Left cardiac atrium (tissue), 4 donors: Measurements from ENCODE around the gene LMNA. TPM values are rescaled to one million over a fixed set of nuclear protein-coding genes. Genes with fewer than 3 reads are reported as not detected.
A peak's percentile ranks its signal among the peaks of the same experiment; 100 is the strongest.
"Not testable (repeated sequence)": the region's sequence is repeated elsewhere in the genome, so short reads cannot be mapped to it uniquely, and the experiment has no call there.

Experiments
- ATAC-seq, 2 donors: fragments of 200-7000 bp; cut with Tn5 transposase; one replicate each; pipeline ENCODE4 v1.9.1; 2020; ENCODE audit warnings: mild to moderate bottlenecking in 2 of 2, moderate library complexity in 2 of 2
- DNase-seq: peaks from one replicate; pipeline ENCODE4 v3.0.0-alpha.2; 2020
- intact Hi-C, 2 donors: fragments of 100-400 bp; cut with DNase I; formaldehyde crosslinking; loops; one replicate each; pipeline versions ENCODE4 v1.14.1 to v1.15.1; 2022 to 2023
- total RNA-seq, 2 donors: library from RNA; stranded (reverse); fragmentation: NEBNext Ultra II Directional; extraction: Animal tissue kit (Norgen Biotek cat#: 25700); gene quantifications; one replicate each; pipeline ENCODE4 v1.2.1, GENCODE V29; 2021
- donor health status: DM: no; HTN: yes; CAD: no.
- donor health status: DM: no; HTN: yes; CAD: no; lungs with severe emphysema.
- donor health status: DM: yes; HTN: yes; CAD: no.
- donor health status: Dilated cardiomyopathy.

LMNA gene
- total RNA-seq, 2 donors from 2014 or later = 264 to 384 TPM

- peak; percentile 21 for DNase-seq
- ATAC-seq = no peak
Measured at GRCh38 chr1:156117414-156118176, 3.1 kb downstream of the LMNA start.

DNA sequence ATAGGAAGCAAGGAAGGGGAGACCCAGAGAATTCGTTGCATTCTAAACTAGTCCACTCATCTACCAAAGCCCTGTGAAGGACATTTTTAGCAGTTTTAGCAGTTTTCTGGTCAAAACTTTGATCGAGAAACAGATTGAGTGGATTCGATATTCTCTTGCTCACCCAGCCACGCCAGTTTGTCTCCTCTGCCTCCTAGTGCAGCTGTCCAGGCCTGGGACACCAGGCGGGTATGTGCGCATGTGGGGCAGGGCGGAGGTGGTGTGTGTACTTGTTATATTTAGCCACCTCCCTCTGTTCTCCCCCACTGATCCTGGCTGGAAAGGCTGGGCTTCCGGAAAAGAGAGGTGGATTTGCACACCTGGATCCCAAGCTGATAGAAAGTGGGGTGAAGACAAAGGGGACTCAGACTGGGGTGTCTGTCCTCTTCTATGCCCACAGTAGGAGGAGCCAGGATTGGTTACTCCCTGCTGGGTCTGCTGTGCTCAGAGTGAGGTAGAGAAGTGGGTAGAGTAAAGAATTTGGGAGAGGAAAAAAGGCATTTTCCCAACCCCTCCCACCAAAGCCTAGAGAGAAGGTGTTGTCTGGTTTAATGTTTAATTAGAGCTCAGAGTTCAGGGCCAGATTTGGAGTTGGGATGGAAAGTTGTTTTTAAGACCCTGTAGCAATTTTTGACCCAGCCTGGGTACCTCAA, 3.8 kb downstream of the LMNA start:
- intact Hi-C loops = no loop called here
- no peak for ATAC-seq
- DNase-seq = peak; percentile 70

More at GRCh38 chr1:156117414-156118176, 3.1 kb downstream of the LMNA start:
- intact Hi-C loops = no loop called here

DNA sequence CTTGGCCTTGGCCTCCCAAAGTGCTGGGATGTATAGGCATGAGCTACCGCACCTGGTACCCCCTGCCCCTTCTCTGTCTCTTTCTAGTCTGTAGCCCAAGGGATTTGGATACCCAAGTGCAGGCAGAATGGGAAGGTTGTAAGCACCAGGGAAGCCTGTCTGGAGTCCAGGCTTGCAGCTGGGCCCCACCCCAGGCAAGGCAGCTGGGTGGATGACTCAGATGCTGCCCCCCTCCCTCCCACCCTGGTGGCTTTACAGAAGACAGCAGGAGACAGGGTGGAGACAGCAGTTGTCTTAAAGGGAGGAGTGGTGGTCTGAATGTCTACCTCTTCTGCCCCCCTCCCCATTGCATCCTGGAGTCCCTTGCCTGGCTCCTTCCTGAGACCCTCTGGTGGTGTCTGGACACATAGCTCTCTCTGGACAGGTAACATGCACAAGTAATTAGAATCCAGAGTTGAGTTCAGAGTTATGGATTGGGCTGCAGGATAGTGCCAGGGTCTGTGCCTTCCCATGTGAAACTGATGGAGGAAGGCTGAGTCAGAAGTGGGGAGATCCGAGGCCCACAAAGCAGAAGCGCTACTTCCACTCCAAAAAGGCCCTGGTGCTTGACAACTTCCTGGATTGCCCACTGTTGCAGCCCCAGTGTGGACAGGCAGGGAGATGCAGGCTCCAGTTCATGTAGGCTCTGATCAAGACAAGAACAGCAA, 5.1 kb downstream of the LMNA start:
- ATAC-seq (peak in 1 of 2 donors; percentile 12), DNase-seq (no peak)
- intact Hi-C loops = no loop called here

GRCh38 chr1:156120318-156120717, 5.8 kb downstream of the LMNA start:
- intact Hi-C loops = no loop called here
- ATAC-seq (no peak), DNase-seq (no peak)

GRCh38 chr1:156121005-156121404, 6.5 kb downstream of the LMNA start:
- intact Hi-C loops, DNase-seq, ATAC-seq: not testable (repeated sequence)

DNA sequence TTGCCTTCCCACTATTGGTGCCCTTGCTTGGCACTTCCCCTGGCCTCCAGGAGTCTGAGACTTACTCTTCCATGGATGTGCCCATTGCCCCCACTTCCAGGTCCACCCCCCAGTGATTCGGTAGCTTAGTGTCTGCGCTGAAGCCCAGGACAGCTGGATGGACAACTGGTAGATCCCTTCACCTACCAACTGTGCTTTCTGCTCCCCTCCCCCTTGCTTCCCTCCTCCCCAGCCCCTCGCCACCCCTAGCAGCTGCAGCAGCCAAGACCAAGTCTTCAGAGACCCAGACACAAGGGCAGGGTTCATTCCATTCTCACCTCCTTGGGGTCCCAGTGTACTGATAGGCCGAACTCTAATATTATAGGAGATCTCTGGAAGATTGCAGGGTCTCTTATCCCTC, 6.9 kb downstream of the LMNA start:
- intact Hi-C loops = no loop called here
- ATAC-seq (no peak), DNase-seq (no peak)

DNA sequence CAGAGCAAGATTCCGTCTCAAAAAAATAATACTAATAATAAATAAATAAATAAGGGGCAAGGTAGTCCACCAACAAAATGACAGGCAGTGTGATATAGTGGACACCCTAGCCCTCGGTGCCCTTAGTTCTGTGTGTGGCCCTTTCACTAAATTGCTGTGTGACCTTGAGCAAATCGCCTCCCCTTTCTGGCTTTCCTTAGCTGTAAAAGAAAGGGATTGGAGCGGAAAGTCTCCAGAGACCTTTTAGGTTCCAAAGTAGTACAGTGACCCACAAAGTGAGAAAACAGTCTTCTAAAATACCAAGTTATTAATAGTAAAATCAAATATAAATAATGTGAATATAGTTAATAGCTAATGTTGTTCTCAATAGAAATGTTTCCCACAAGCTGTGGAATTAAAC, 7.6 kb downstream of the LMNA start:
- intact Hi-C loops = no loop called here
- DNase-seq = no peak
- ATAC-seq = no peak

DNA sequence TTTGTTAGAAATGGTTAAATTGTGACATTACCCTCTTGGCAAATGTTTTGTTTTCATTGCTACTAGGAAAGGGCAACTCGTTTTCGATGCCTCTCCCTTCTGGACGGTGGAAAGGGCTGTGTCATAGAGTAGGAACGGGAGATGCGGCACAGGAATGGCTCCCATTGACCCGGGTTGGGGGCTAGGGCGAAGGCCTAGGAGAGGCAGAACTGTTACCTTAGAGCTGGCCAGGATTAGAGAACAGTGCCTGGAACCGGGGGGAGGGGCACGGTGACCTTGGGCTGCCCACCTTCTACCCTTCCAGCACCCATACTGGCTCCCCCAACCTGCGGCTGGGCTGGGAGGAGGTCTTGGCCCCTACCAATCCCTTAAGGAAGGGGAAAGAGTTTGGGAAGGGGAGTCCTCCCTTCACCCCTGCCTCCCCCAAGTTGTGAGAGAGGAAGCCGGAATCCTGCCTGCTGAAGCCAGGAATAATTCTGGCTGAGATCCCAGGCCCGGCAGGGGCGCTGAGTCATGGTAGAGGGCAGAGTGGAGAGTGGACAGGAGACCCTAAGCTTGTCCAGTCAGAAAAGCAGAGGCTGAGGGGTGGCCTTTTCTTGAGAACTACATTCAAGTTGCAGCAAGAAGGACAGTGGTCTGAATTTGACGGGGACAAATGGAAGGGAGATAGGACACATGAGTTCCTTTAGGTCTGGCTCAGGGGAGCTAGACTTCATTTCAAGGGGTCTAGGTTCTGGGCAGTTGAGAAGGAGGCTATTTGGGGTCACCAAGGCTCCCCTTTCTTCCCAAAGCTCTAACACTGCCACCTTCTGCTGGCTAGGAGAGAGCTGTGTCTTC, 8.2 kb downstream of the LMNA start:
- ATAC-seq (peak; percentile 43 to 56), DNase-seq (peak; percentile 89)
- intact Hi-C loops = no loop called here

- intact Hi-C loops = no loop called here
- DNase-seq = peak; percentile 96
- ATAC-seq = peak; percentile 67 to 85
Measured at GRCh38 chr1:156123356-156124196, 9.1 kb downstream of the LMNA start.

GRCh38 chr1:156124557-156125483, 10.3 kb downstream of the LMNA start:
- no peak for ATAC-seq
- peak; percentile 63 for DNase-seq
- intact Hi-C loops = no loop called here

DNA sequence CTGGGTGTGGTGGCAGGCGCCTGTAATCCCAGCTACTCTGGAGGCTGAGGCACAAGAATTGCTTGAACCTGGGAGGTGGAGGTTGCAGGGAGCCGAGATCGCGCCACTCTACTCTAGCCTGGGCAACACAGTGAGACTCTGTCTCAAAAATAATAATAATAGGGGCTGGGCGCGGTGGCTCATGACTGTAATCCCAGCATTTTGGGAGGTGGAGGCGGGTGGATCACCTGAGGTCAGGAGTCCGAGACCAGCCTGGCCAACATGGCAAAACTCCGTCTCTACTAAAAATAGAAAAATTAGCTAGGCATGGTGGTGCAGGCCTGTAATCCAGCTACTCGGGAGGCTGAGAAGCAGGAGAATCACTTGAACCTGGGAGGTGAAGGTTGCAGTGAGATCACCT, 11.0 kb downstream of the LMNA start:
- DNase-seq, ATAC-seq, intact Hi-C loops: not testable (repeated sequence)

- intact Hi-C loops = no loop called here
- ATAC-seq (peak; percentile 59 to 68), DNase-seq (peak; percentile 95)
Measured at GRCh38 chr1:156126043-156126629, 11.6 kb downstream of the LMNA start.

DNA sequence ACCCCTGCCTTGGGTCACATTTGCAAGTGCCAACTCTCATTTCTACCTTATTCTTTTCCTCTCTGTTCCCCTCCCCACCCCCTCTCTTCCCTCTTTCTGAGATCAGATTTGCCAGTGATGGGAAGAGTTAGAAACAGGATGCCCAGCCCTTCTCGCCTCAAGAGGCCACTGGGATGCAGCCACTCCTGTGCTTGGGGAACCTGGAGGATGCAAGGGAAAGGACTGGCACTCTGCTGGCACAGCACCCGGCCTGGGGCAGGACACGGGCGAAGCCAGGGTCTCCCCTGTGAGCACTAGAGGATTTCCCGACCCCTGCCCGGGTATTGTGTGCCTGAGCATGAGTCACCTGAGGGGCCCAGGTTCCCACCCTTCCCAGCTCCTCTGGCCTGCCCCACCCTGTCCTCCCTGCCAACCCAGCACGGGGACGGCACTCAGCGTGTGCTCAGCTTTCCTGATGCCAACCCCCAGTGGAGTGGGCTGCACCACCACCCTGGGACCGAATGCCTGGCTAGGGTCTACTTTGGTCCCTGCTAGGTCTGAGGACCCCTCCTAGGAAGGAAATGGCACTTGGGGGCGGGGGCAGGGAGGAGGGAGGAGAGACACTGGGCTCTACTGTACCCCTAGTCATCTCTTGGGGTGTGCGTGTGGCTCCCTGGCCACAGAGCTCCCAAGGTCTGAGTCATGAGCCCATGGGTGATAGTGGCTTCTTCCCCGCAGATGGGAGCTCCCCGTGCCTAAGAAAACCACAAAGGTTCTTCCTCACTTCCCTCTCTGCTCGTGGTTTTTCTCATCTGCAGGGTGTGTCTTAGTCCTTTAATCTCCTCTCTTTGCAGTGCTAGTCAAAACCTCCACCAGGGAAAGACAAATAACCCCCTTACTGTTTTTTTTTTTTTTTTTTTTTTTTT, 12.4 kb downstream of the LMNA start:
- intact Hi-C loops = no loop called here
- DNase-seq (peak; percentile 70), ATAC-seq (peak in 1 of 2 donors; percentile 7)

GRCh38 chr1:156128308-156128653, 13.8 kb downstream of the LMNA start:
- intact Hi-C loops = loop anchor here in 1 of 2 donors (2.0 kb wide), 1 partner anchor 31 kb away; no protein-coding TSS in a partner anchor
- no peak for ATAC-seq
- no peak for DNase-seq

- intact Hi-C loops = loop anchor here in 1 of 2 donors (2.0 kb wide), 1 partner anchor 32 kb away; no protein-coding TSS in a partner anchor
- ATAC-seq (peak; percentile 3 to 19), DNase-seq (peak; percentile 74)
Measured at GRCh38 chr1:156128654-156129597, 14.4 kb downstream of the LMNA start.
